Measurements from ENCODE around the gene SRRD.

SRRD gene

DNA sequence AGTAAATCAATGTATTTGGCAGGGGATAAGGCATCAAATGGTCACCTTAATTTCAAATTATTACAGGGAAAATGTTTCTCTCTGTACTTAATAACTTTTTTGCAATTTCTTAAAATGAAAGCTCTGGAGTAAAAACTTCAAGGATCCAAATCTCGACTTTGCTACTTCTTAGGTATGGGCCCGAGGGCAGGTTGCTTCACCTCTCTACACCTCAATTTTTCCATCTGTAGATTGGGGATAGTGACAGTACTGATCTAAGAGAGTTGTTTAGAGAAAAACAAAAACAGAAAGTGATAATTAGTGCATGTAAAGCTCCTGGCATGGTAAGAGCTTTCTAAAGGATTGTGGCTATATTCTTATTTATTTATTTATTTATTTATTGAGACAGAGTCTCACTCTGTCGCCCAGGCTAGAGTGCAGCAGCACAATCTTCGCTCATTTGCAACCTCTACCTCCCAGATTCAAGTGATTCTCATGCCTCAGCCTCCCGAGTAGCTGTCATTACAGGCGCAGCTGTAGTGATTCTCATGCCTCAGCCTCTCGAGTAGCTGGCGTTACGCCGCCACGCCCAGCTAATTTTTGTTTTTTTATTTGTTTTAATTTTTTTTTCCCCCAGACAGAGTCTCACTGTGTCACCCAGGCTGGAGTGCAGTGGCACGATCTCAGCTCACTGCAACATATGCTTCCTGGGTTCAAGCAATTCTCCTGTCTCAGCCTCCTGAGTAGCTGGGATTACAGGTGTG, 30.9 kb downstream of the SRRD start:
- DNase-seq (ENCODE audit: low read depth, low spot score), result no peak
- in situ Hi-C loops (cut with HindIII; ENCODE audit: low sequenced_read_pairs), result no loop called here
- H3K4me3 ChIP-seq (ENCODE audit: low read depth, low read length), result no peak overlapping the region
- TF ChIP-seq, protein P1, sequence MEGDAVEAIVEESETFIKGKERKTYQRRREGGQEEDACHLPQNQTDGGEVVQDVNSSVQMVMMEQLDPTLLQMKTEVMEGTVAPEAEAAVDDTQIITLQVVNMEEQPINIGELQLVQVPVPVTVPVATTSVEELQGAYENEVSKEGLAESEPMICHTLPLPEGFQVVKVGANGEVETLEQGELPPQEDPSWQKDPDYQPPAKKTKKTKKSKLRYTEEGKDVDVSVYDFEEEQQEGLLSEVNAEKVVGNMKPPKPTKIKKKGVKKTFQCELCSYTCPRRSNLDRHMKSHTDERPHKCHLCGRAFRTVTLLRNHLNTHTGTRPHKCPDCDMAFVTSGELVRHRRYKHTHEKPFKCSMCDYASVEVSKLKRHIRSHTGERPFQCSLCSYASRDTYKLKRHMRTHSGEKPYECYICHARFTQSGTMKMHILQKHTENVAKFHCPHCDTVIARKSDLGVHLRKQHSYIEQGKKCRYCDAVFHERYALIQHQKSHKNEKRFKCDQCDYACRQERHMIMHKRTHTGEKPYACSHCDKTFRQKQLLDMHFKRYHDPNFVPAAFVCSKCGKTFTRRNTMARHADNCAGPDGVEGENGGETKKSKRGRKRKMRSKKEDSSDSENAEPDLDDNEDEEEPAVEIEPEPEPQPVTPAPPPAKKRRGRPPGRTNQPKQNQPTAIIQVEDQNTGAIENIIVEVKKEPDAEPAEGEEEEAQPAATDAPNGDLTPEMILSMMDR (IDR thresholded peaks at IDR 0.05; ENCODE audit: low read depth, low read length), result no peak

DNA sequence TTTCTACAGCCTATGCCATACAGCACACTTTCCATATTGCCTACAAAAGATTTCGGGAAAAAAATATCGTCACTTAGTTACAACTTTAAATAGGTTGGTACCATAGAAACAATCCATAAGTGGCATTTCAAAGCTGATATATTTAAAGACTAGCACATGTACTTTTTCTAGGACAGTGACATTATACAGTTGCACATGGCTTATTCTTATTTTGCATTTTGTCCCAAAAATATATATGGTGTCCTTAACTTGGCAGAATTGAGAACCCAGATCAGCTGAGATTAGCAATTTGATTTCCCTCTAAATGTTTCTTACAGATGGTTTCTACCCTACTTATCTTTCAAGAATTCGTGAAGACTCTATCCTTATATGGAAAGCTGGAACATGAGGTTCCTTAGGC, 32.3 kb downstream of the SRRD start:
- no peak overlapping the region for H3K4me3 ChIP-seq (ENCODE audit: low read depth, low read length)
- TF ChIP-seq, protein P1 (IDR thresholded peaks at IDR 0.05; ENCODE audit: low read depth, low read length), result no peak
- in situ Hi-C loops (cut with HindIII; ENCODE audit: low sequenced_read_pairs), result no loop called here

DNA sequence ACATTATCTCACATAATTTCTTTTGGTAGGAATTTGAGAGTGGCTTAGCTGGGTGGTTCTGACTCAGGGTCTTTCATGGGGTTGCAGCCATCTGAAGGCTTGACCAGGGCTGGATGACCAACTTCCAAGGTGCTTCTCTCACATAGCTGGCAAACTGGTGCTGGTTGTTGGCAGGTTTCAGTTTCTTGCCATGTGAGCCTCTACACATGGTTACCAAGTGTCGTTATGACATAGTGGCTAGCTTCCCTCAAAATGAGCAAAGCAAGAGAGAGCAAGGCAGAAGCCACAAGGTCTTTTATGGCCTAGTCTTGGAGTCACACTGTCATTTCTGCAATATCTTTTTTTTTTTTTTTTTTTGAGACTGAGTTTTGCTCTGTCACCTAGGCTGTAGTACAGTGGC, 32.8 kb downstream of the SRRD start:
- DNase-seq (ENCODE audit: low read depth, low spot score), result no peak
- H3K4me3 ChIP-seq (ENCODE audit: low read depth, low read length), result no peak overlapping the region
- TF ChIP-seq, protein P1 (IDR thresholded peaks at IDR 0.05; ENCODE audit: low read depth, low read length), result no peak
- in situ Hi-C loops (cut with HindIII; ENCODE audit: low sequenced_read_pairs), result no loop called here

More for the DNA sequence above, 32.3 kb downstream of the SRRD start:
- no peak for DNase-seq (ENCODE audit: low read depth, low spot score)

DNA sequence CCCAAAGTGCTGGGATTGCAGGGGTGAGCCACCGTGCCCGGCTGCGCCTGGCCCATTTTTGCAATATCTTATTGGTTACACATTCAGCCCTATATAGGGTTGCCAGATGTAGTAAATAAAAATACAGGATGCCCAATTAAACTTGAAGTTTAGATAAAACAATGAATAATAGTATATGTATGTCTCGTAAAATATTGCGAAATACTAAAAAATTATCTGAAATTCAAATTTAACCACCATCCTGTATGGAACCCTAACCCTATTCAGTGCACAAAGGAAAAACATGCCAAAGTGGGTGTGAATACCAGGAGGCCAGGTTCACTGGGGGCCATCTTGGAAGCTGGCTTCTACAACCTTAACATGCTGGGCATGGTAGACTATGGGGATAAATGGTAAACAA, 33.8 kb downstream of the SRRD start:
- in situ Hi-C loops (cut with HindIII; ENCODE audit: low sequenced_read_pairs), result no loop called here
- TF ChIP-seq, protein P1 (IDR thresholded peaks at IDR 0.05; ENCODE audit: low read depth, low read length), result no peak
- H3K4me3 ChIP-seq (ENCODE audit: low read depth, low read length), result no peak overlapping the region
- no peak for DNase-seq (ENCODE audit: low read depth, low spot score)

DNA sequence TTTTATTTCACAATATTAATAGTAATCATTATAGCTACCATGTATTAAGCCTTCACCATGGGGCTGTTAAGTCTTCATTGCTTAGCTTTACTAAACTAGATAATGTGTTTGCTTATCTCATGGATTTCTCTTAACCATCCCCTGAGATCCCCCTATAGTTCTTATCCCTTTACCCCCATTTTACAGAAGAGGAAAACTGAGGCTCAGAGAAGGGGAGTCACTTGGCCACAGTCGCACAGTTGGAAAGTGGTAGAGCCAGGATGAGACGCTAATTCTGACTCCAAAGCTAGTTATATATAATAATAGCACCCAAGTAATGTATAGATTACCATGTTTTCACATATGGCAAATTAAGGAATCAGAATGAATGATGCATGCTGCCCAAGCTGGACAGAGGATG, 38.3 kb downstream of the SRRD start:
- no peak for DNase-seq (ENCODE audit: low read depth, low spot score)
- no peak overlapping the region for H3K4me3 ChIP-seq (ENCODE audit: low read depth, low read length)
- TF ChIP-seq, protein P1 (IDR thresholded peaks at IDR 0.05; ENCODE audit: low read depth, low read length), result no peak
- in situ Hi-C loops (cut with HindIII; ENCODE audit: low sequenced_read_pairs), result no loop called here

DNA sequence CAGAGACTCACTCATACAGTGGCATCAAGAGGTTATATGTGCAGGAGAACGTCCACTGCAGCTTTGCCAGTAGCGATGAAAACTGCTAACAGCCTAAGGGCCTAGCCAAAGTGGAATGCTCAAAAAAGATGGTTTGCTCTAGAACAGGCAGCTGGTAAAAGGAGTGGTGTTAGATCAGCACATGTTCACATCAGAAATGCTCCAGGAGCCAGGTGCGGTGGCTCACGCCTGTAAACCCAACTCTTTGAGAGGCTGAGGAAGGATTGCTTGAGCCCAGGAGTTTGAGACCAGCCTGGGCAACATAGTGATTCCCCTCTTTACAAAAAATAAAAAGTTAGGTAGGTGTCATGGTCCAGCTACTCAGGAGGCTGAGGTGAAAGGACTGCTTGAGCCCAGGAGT, 38.9 kb downstream of the SRRD start:
- H3K4me3 ChIP-seq (ENCODE audit: low read depth, low read length), result no peak overlapping the region
- TF ChIP-seq, protein P1 (IDR thresholded peaks at IDR 0.05; ENCODE audit: low read depth, low read length), result no peak
- in situ Hi-C loops (cut with HindIII; ENCODE audit: low sequenced_read_pairs), result no loop called here
- DNase-seq (ENCODE audit: low read depth, low spot score), result no peak

Data from astrocyte of the spinal cord (primary cell).